LNCAP (cell line): ENCODE measurements around the gene PTRHD1.

Experiments
- TF ChIP-seq, protein P1 (sequence below): fragments of 450-650 bp; IDR thresholded peaks from 2 replicates; pipeline ENCODE4 v1.5.1; 2017; ENCODE audit warnings: mild to moderate bottlenecking

The PTRHD1 gene

DNA sequence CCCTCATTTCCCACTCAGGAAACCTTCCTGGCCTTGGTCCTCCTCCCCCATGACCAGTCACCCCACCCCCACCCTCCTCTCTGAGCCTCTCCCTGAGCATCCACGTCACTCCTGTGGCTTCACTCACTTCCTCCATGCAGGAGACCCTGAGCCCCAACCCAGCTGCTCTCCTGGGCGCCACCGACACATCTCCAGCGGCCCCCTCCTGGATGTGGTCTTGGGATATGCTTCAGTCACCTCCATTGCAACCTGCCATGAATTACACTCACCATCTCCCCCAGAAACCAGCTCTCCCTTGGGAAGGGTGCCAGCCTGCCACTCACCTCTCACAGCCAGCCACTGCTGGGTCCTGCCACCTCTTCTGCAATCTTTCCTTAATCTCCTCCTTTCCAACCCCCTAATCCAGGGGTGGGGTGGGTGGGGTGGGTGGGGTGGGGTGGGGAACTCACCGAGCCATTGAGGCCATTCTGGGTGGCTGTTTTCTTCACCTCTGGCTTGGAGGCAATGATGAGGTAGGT, 44.9 kb upstream of the PTRHD1 start:
- TF ChIP-seq, protein P1, sequence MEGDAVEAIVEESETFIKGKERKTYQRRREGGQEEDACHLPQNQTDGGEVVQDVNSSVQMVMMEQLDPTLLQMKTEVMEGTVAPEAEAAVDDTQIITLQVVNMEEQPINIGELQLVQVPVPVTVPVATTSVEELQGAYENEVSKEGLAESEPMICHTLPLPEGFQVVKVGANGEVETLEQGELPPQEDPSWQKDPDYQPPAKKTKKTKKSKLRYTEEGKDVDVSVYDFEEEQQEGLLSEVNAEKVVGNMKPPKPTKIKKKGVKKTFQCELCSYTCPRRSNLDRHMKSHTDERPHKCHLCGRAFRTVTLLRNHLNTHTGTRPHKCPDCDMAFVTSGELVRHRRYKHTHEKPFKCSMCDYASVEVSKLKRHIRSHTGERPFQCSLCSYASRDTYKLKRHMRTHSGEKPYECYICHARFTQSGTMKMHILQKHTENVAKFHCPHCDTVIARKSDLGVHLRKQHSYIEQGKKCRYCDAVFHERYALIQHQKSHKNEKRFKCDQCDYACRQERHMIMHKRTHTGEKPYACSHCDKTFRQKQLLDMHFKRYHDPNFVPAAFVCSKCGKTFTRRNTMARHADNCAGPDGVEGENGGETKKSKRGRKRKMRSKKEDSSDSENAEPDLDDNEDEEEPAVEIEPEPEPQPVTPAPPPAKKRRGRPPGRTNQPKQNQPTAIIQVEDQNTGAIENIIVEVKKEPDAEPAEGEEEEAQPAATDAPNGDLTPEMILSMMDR: no peak

DNA sequence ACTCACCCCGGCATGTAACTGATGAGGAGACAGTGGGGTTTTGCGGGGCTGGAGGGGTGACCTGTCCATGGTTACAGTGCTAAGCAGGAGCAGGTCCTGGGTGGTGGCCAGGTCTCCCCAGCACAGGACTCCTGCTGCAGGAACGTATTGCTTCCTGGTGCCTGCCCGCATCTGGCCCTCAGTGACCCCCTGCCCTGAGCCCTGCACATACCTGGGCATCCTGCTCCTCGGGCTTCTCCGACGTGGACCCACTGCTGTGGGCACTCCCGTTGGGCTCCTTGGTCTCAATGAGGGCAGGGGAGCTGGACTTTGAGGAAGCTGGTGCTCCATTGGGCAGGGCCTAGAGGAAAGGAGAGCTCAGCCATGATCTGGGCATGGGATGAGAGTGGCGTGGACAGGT, 43.5 kb upstream of the PTRHD1 start:
- TF ChIP-seq, protein P1: no peak

DNA sequence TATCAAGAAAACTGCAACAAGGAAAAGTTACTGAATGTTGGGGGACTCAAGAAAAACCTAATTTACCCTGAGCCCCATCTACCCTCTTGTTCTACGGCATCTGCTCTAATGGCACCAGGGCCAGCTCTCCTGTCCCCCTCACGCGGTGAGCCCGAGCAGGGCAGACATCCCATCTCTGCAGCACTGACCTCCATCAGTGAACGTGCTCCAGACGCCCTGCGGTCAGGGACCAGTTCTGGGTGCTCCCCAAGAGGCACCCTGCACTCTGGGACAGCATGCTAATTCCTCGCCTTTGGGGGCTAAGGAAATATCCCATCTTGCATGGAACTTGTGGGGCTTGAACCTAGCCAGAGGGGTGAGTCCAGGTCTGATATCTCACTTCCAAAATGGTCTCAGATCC, 43.0 kb upstream of the PTRHD1 start:
- TF ChIP-seq, protein P1: no peak

DNA sequence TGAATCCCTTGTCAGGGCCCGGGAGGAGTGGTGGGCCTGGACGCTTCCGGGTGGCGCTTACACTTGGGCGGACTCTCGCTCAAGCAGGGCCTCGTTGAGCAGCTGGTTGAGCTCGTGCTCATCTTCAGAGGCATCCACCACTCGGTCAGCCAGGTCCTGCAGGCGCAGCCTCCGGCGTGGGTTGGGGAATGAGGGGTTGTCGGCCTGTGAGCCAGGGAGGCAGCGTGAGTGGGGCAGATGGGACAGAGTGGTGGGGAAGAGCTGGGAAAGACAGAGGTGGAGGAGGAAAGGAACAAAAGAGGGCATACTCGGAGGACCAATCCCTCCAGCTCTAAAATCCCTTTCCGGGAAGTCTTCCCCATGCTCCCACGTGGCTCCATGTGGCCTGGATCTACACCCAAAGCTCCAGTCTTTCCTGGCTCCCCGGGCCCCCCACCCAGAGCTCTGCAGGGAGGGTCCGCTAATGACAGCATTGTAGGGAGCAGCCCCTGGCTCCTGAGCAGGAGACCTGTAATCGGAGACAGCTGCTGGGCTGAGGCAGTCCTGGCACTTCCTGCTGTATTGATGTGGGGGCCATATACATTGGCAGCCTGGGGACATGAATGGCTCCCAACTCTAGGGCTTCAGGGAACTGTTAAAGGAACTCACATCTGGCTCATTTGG, 41.7 kb upstream of the PTRHD1 start:
- TF ChIP-seq, protein P1: no peak

DNA sequence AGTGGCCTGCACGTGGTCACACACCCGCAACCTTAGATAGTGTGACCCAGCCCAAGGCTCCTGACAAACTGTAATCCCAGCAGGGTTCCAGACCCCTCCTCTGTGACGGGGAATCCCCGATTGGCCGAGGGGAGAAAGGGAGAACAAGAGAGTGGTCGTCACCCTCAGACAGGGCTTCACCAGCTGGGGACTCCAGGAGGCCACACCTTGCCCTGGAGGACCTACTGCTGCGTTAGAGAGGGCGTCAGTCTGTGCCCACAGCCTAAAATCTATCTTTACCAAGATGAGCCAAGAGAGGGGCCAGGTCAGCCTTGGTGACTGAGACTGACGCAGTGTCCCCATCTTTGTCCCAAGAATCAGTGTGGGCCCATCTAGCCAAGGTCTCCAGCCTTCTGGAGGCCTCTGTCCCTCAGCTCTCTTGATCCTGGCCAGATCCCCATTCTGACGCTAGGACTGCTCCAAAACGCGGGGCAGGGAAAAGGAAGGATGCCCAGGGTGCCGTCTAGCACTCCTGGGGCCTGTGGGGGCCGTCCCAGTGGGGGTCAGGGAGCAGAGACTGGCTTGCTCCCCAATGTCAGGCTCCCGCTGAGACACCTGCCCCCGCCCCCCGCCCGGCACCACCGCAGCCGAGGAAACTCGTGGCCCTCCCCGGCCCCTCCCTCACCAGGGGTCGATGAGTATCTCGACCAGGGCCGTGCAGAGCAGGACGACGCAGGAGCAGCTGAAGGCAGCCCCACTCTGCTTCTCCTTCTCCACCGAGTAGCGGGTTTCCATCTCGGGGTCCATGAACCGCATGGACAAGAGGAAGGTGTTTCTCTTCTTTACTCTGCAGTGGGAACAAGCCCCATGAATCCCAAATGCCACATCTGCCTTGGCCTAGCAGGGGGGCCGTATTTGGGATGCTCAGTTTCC, 40.9 kb upstream of the PTRHD1 start:
- TF ChIP-seq, protein P1: no peak

DNA sequence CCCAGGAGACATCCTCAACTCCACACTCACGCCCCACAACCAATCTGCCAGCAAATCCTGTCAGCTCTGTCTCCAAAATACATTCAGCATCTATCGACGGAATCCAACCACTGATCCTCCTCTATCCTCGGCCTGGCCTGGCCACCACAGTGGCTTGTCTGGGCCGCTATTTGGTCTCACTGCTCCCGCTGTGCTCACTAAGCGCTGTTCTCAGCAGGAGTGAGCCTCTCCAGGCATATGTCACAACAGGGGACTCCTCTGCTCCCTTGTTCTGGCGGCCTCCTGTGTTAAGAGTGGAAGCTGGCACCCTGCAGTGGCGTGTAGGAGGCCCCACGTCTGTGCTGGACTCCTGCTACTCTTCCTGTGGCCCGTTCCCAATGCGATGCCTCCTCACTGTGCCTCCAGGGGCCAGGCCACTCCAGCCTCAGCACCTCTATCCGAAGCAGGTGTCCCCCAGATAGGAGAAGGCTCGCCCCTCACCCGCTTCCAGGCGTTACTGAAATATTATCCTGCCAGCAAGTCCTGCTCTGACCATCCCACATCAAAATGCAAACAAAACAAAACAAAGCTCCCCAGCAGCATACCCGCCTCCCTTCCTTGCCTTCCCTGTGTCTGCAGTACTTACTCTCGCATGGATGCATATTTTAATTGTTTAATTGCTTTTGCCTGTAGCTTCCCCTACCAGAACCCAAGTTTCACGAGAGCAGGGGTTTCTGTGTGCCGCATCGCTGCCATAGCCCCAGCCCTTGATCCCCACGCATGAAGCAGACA, 39.9 kb upstream of the PTRHD1 start:
- TF ChIP-seq, protein P1: no peak

DNA sequence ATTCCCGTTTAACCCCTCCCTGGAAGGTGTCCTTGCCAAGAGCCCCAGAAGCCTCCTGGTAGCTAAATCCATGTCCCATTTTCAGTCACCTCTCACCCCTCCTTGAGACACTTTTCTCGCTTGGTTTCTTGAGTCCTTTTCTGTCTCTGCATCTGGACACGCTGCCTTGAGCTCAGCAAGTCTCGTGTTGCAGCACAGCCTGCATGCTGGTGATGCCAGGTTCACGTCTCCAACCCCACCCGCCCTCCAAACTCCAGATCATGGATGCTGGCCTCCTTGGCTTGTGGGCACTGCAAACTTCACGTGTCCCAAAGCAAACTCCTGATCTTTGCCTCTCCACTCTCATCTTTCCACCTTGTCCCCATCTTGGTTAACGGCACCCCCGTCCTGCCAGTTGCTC, 39.3 kb upstream of the PTRHD1 start:
- TF ChIP-seq, protein P1: no peak
